Epithelial cell of proximal tubule (primary cell): Measurements from ENCODE around the gene TSPYL1. TPM values are rescaled to one million over a fixed set of nuclear protein-coding genes. Genes with fewer than 3 reads are reported as not detected.

ENCODE experiments used
- DNase-seq: peaks from one replicate; pipeline ENCODE4 v3.0.0-alpha.2; 2011; ENCODE audit warnings: low read depth
- H3K4me3 ChIP-seq: 2 replicates; pipeline ENCODE4 v1.5.1; 2011; ENCODE audit warnings: low read depth, mild to moderate bottlenecking, low read length
- total RNA-seq: library from RNA; depleted of rRNA; stranded (reverse); fragments of >200 nt; gene quantifications from 2 replicates; pipeline ENCODE4 v1.2.3, GENCODE V29; 2015
- TF ChIP-seq, protein P1 (sequence below): conservative IDR thresholded peaks from 2 replicates; pipeline ENCODE4 v1.5.1; 2012; ENCODE audit warnings: low read depth, mild to moderate bottlenecking, low read length

The TSPYL1 gene
- total RNA-seq, 1 donor from 2014 or later = 67.6 TPM

- TF ChIP-seq, protein P1, sequence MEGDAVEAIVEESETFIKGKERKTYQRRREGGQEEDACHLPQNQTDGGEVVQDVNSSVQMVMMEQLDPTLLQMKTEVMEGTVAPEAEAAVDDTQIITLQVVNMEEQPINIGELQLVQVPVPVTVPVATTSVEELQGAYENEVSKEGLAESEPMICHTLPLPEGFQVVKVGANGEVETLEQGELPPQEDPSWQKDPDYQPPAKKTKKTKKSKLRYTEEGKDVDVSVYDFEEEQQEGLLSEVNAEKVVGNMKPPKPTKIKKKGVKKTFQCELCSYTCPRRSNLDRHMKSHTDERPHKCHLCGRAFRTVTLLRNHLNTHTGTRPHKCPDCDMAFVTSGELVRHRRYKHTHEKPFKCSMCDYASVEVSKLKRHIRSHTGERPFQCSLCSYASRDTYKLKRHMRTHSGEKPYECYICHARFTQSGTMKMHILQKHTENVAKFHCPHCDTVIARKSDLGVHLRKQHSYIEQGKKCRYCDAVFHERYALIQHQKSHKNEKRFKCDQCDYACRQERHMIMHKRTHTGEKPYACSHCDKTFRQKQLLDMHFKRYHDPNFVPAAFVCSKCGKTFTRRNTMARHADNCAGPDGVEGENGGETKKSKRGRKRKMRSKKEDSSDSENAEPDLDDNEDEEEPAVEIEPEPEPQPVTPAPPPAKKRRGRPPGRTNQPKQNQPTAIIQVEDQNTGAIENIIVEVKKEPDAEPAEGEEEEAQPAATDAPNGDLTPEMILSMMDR = no peak
- DNase-seq = no peak
- no peak overlapping the region for H3K4me3 ChIP-seq
Observed at GRCh38 chr6:116298273-116298672, 18.5 kb upstream of the TSPYL1 start.

DNA sequence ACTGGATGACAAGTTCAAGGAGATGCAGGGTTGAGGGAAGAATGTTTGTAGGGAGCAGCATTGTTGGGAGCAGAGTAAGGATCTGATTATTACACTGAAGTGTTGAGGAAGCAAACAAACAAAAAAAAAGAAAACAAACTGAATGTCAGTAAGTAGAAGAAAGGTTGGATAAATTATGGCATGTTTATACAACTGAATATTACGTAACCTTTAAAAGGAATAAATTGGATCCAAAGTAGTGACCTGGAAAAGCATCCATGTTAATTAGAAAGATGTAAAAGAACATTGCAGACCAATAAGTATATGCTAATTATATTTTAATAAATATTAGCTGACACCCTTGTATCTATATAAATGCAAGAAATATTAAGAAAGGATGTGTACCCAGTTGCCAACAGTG is 12.8 kb upstream of the TSPYL1 start:
- no peak for DNase-seq
- TF ChIP-seq, protein P1 = no peak
- H3K4me3 ChIP-seq = no peak overlapping the region

- no peak overlapping the region for H3K4me3 ChIP-seq
- no peak for DNase-seq
- TF ChIP-seq, protein P1 = no peak
Observed at GRCh38 chr6:116291701-116292396, 12.1 kb upstream of the TSPYL1 start.

- no peak for DNase-seq
- TF ChIP-seq, protein P1 = no peak
- H3K4me3 ChIP-seq = no peak overlapping the region
Observed at GRCh38 chr6:116290799-116291198, 11.1 kb upstream of the TSPYL1 start.

- no peak for DNase-seq
- no peak overlapping the region for H3K4me3 ChIP-seq
- TF ChIP-seq, protein P1 = no peak
Observed at GRCh38 chr6:116289876-116290275, 10.1 kb upstream of the TSPYL1 start.

DNA sequence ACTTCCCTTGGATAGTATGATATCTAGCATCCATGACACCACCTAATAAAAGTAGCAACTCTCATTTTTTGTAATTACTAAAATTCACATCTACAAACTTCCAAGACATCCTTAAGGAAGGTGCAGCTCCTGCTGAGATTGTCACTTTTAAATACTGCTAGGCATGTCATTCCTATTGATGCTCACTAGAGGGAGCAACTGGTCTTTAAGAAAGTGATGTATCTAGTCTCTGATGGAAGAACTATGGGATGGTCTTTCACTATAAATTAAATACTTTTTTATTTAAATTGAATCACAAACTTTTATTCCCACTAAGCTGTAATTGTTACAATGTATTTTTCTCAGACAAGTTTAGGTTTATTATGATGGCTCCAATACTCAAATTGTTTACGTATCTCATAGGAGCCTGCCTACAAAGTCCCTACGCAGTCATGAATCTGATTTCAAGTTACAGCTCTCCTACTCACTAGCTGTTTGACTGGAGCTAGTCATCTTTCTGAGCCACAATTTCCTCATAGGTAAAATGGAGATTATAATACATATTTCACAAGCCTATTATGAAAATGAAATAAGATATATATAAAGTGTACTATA is 8.1 kb upstream of the TSPYL1 start:
- no peak for DNase-seq

More for the DNA sequence above, 8.1 kb upstream of the TSPYL1 start:
- H3K4me3 ChIP-seq = no peak overlapping the region
- TF ChIP-seq, protein P1 = peak; percentile 90
